HG03139 (cell line): ENCODE results near the gene SDF2L1.
"Not testable (repeated sequence)": the region's sequence is repeated elsewhere in the genome, so short reads cannot be mapped to it uniquely, and the experiment has no call there.

Experiments used
- ATAC-seq: cut with Tn5 transposase; IDR thresholded peaks from one replicate; pipeline ENCODE4 v1.9.1; 2021; ENCODE audit not compliant: unreplicated experiment

Gene SDF2L1

DNA sequence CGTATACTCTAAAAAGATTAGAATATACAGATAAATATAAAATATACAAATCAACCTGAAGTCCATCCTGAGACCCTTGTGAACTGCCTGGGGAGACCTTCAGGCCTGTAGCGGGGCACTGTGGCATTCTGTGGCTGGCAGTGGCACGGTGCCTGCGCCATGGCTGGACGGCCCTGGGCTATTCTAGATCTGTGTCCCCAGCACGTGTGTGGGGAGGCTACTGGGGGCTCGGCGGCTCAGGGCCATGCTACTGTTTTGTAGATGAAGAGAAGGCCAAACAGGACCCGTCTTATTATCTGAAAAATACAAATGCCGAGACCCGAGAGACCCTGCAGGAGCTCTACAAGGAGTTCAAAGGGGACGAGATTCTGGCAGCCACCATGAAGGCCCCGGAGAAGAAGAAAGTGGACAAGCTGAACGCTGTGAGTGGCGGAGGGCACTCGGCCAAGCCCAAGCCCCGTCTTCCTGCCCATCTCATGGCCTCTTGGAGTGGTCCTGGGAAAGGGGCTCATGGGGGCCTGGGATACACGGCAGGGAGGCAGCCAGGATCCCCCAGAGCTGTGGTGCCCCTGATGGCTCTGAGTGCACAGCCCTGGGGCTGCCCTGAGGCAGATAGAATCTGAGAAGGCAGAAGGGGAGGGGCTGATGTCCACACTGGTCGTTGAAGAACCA, 42.5 kb downstream of the SDF2L1 start:
- no peak for ATAC-seq

DNA sequence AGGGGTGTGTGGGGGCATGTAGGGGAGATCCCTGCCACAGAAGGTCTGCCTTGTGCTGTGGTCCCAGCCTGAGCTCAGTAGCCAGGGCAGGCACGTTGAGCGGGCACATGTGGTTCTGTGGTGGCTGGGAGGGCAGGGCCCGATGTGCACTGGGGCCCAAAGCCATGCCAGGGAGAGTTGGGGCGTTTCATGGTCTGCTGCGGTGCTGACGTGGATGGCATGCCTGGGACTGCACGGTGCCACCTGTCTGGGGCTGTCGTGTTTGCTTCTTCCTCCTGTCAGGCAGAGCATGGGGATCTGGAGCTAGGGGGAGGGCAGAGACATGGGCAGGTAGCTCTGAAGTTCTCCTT, 43.0 kb downstream of the SDF2L1 start:
- no peak for ATAC-seq

DNA sequence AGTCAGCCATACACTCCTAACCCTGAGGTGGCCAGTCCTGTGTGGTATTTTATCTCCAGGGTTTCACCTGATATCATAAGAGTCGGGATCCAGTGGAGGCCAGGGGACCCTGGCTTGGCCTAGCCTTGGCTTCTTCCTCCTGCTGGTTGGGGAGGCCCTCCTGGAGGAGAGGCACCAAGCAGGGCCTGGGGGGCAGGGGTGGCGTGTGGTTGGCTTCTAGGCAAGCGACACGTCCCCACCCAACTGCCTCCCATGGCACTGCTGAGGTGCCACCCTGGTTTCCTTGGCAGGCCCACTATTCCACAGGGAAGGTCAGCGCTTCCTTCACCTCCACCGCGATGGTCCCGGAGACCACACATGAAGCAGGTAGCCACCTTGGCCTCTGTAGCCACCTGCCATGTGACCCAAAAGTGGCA, 44.1 kb downstream of the SDF2L1 start:
- ATAC-seq = no peak

DNA sequence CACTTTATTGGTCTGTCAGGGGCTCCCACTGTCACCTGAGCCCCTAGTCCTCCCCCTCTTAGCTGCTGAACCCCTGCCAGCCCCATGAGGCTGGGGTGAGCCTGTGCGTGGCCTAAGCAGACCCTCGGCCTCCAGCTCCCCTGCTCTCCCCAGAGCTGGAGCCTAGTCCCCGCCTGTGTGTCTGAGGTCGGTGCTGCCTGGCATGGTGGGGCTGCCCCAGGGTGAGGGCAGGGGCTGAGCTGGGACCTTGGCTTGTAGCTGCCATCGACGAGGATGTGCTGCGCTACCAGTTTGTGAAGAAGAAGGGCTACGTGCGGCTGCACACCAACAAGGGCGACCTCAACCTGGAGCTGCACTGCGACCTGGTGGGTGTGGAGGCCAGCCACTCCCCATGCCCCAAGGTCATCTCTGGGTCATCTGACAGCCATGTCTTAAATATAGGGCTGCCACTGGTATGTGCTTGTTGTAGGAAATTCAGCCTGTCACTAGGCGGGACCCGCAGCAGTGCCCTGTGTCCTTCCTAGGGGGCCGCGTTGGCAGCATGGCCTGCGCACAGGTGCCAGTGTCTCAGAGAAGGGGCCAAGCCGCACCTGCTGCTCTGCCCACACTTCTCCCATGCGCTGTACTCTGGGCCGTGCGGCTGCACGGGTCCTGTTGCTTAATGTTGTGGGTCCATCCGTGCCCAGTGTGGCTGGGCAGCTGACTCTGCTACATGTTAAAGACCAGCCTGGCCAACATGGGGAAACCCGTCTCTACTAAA, 44.7 kb downstream of the SDF2L1 start:
- no peak for ATAC-seq

DNA sequence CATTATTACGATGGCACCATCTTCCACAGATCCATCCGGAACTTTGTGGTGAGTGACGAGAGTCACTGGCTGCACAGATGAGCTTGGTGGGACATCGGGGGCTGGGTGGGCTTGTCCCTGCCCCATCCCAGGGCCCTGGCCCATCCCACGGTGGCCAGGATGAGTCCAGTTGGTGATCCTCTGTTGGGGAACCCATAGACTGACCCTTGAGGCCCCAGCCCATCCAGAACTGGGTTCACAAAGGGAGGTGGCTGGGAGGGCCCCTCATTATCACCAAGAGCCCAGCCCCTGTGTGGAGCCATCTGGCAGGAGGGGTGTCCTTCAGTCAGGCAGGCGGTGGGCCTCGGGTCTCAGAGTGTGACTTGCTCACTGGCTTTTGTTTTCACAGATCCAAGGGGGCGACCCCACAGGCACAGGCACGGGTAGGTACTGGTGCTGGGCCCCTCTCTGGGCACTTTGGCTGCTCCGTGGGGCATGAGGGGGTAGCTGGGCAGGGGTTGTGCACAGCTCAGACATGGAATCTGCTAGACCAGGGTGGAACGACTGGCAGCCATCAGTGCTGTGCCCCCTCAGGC, 45.7 kb downstream of the SDF2L1 start:
- ATAC-seq = no peak

DNA sequence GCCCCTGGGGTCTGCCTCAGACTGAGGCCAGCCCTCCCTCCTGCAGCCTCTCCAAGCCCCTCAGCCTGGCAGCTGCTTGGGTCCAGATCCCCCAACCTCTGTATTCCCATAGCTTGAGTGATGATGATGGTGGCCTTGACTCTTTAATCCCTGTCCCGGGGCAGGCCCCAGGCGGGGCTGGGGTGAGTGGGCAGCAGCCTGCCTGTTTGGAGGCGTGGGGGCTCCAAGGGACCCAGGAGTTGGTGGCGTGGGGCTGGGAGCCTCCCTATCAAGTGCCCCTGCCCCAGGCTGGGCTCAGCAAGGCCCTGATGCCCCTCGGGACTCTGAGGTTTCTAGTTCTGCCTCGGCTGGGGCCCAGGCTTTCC, 46.2 kb downstream of the SDF2L1 start:
- ATAC-seq = no peak

DNA sequence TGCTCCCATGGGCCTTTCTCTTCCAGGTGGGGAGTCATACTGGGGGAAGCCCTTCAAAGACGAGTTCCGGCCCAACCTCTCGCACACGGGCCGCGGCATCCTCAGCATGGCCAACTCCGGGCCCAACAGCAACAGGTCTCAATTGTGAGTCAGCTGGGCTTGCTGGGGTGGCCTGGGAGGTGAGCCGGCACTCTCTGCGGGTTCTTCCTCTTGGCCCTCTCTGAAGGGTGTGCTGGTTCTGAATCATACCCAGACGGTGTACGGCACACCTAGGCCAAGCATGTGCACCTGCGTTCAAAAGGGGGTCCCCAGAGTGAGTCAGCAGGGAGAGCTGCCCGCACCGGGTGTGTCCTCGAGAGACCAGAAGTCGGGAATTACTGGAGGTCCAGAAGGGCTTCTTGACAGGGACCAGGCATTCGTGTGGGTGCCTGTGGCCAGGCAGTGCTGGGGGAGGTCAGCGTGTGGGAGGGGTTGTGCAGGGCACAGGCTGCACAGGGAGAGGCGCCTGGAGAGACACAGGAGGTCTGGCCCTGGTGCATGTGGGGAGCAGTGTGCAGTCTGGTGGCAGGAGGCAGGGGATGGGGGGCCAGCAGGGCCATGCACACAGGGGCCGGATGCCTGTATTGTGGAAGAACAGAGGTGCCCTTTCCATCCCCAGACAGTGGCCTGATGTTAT, 46.7 kb downstream of the SDF2L1 start:
- no peak for ATAC-seq

DNA sequence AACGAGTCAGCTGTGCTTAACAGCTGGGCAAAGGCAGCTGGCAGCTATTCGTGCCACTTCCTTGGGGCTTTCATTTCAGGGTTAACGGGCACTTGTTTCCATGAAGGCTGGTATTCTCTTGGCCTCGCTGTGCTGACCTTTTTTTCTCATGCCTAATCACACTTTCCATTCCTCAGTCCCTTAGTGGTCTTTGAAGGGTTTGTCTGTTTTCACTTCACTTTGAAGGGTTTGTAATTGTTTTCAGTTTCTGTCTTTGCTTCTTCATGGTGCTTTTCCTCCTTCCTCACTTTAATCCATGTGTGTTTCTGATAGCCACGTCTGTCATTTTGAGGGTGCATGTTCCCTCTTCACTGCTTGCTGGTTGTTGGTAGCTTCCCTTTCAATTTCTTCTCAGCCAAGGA, 48.3 kb downstream of the SDF2L1 start:
- no peak for ATAC-seq

DNA sequence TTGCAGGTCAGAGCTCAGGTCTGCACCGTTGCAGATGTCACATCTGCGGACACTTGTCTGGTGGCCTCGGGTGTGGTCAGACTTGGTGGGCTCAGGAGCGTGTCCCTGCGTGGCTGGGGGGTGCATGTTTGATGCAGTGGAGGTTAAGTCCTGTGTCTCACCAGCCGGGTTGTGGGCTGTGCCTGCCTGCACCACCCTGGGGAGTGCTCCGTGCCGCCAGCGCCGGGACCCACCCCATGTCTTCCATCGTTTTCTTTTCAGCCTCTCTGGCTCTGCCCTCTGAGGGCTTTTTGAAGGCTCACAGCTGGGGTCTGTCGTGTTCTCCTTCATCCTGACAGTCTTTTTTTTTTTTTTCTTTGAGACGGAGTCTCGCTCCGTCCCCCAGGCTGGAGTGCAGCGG, 49.7 kb downstream of the SDF2L1 start:
- no peak for ATAC-seq

DNA sequence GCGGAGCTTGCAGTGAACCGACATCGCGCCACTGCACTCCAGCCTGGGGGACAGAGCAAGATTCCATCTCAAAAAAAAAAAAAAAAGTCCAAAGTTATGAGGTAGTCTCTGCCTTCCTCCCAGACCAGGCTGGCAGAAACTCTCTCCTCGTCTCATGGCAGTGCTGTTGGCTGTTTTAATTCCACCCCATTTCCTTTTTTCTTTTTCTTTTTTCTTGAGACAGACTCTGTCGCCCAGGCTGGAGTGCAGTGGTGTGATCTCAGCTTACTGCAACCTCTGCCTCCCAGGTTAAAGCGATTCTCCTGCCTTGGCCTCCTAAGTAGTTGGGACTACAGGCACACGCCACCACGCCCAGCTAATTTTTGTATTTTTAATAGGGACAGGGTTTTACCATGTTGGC, 50.8 kb downstream of the SDF2L1 start:
- ATAC-seq = not testable (repeated sequence)

DNA sequence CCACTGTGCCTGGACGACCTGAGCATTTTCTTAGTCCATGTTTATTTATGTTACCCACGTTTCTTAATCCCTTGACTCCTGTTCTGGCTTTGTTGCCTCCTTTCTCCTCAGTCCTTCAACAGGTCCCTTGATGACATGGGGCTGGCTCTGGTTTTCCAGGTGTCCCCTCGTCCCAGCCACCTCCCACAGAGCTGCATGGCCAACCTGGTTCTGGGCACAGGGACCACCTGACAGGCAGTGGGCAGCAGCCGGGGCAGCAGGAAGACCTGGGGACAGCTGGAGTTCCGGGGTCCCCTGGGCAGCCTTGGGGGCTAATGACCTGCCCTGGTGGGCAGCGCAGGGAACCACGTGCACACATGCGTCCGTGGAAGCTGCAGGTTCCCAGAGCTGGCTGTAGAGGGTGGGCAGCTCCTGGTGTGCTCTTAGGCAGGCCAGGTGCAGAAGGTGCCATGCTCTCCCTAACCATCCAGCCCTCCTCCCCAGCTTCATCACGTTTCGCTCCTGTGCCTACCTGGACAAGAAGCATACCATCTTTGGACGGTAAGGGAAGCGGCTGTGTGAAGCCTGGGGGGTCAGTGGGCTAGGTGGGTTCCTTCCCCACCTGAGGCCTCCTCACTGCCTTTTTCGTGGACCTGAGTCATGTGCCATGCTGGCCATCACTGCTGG, 51.4 kb downstream of the SDF2L1 start:
- ATAC-seq = no peak
